Skin epidermis (tissue), 12 donors: Measurements from ENCODE around the gene VMO1.

ENCODE experiments used
- H3K27ac ChIP-seq, 21 experiments: fragments of 200-600 bp; sonication (generic) in 11 of 21; one replicate each; pipeline ENCODE4 v1.5.0; 2020; ENCODE audit warnings: mild to moderate bottlenecking in 3 of 21, inconsistent platforms in 2 of 21, moderate library complexity in 2 of 21
- H3K4me3 ChIP-seq, 7 experiments: fragments of 200-600 bp; sonication (generic) in 2 of 7; one replicate each; pipeline ENCODE4 v1.5.0; 2020; ENCODE audit warnings: inconsistent platforms in 2 of 7, mild to moderate bottlenecking in 2 of 7, moderate library complexity in 1 of 7

VMO1 gene

DNA sequence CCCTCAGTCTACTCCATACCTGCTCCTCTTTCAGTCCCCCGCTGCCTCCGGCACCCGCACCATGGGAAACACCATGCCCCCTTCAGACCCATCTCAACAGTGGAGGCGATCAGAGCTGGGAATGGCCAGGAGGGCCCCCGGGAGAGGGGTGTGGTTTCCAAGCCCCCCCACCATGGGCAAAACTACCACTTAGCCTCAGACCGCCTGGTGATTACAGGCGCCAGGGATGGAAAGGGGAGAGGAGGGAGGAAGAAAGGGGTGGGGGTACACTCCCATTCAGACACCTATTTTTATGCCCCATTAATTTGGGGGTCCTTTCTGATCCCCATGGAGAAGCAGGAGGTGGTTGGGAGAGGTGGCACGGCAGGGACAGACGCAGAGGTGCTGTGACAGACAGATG lies 16.1 kb upstream of the VMO1 start, which contains the start of gene C17orf114:
TSS of gene C17orf114 (minus strand) at position 101 of the 400 bp plus-strand sequence.
- Histone ChIP-seq H3K27ac (no peak within 1 kb of the TSS), H3K4me3 (no peak within 1 kb of the TSS)

DNA sequence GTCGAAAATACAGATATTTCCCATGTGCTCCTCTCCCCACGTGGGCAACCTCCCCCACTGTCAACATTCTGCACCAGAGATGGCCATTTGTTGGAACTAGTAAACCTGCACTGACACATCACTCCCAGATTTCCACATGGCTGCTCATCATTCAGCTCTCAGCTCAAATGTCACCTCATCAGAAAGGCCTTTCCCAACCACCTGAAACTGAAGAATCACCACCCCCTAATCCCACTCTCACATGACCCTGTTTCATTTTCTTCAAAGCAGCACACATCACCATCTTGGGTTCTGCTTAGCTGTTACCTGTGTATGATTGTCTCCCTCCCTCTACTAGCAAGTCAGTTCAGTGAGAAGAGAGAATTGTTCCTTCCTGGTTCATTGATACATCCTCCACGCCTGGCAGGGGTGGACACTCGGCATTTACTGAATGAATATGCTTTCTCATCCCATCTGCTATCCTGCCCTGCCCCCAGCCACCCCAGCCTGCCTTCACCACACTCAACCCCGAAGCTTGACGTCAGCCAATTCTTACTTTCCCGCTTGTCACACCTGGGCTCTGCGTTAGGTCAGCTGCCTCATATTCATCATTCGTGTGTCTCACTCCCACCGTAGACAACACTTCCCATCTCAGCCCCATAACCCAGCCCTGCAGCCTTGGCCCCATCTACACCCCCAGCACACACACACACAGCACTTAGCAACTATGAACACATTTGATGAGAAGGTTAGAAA lies 14.5 kb upstream of the VMO1 start:
- Histone ChIP-seq H3K4me3 (no peak overlapping the region), H3K27ac (no peak overlapping the region)

DNA sequence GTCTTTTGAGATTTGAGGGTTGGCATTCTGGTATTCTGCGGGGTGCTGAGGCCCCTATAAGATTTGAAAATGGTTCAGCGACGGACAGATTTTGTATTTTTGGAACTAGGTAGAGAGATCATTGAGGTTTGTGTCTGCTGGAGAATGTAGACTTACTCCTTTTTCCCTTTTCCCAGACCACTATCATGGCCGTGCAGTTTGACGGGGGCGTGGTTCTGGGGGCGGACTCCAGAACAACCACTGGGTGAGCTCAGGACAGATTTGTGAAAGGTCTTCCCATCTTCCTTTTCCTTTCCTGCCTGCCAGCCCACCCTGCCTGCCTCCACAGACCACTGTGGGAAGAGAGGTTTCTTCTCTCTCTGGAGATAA lies 10.4 kb upstream of the VMO1 start:
- Histone ChIP-seq H3K27ac (peak overlapping the region in 20 of 21 experiments; percentile 76 to 93 (median 88)), H3K4me3 (peak overlapping the region; percentile 62 to 96 (median 83))

DNA sequence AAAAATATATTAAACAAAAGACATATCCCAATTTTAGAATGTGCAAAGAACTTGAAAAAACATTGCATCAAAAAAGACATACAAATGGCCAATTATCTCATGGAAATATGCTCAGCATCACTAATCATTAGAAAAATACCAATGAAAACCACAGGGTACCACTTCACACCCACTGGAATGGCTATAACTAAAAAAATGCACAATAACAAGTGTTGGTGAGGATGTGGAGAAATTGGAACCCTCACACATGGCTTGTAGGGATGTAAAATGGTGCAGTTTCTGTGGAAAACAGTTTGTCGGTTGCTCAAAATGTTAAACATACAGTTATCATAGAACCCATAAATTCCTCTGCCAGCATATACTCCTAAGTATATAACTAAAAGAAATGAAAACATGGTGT lies 9.0 kb upstream of the VMO1 start:
- Histone ChIP-seq H3K27ac (peak overlapping the region in 10 of 21 experiments; percentile 58 to 90 (median 84)), H3K4me3 (peak overlapping the region in 1 of 7 experiments; percentile 83)

DNA sequence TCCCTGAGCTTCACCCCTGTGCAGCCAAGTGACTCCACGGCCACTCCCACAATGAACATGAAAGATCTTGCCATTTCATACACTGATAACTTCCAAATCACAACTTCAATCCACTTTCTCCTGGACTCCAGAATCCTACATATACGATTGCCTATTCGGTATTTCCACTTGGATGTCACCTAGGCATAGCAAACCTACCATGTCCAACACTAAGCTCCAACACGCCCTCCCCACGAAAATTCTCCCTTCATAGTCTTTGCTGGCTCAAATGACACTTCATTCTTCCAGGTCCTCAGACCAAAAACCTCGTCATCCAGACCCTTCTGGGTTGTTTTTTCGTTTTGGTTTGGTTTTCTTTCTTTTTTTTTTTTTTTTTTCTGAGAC lies 4.5 kb upstream of the VMO1 start:
- Histone ChIP-seq H3K27ac (peak overlapping the region in 20 of 21 experiments; percentile 51 to 98 (median 95)), H3K4me3 (peak overlapping the region; percentile 46 to 79 (median 58))

DNA sequence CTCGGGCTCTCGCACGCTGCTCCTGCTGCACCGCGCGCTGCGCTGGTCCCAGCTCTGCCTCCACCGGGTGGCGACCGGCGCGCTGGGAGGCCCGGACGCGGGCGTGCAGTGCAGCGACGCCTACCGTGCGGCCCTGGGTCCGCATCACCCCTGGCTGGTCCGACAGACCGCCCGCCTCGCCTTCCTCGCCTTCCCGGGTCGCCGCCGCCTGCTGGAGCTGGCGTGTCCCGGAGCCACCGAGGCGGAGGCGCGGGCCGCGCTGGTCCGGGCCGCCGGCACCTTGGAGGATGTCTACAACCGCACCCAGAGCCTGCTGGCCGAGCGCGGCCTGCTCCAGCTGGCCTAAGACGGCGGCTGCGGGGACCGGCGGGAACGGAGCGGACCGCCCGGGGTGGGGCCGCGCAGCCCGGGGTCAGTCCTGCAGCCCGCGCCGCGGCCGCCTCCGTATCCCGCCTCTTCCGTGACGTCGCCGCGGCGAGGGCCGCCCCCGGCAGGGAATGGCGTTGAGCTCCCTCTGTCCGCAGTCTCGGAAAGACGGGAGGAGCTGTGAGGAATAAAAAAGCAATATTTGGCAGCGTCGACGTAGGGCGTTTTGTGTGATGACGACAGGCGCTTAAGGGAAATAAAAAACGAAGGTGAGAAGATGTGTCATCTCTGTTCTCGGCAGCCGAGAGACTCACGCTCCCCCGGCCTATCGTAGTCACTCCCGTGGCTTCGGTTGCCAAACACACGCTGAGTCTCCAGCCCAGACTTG lies 4.0 kb upstream of the VMO1 start:
- H3K4me3 ChIP-seq = peak overlapping the region; percentile 46 to 79 (median 58)
- peak overlapping the region; percentile 84 to 98 (median 95) for H3K27ac ChIP-seq

DNA sequence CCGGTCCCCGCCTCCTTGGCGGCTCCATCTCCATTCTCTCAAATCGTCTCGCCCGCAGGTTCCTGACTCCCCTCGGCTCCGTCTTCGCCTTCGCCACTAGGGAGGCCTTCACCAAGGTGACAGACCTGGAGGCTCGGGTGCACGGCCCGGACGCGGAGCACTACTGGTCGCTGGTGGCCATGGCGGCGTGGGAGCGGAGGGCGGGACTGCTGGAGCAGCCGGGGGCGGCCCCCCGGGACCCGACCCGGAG lies 3.5 kb upstream of the VMO1 start:
- H3K27ac ChIP-seq = peak overlapping the region; percentile 49 to 98 (median 95)
- H3K4me3 ChIP-seq = peak overlapping the region; percentile 46 to 79 (median 58)

DNA sequence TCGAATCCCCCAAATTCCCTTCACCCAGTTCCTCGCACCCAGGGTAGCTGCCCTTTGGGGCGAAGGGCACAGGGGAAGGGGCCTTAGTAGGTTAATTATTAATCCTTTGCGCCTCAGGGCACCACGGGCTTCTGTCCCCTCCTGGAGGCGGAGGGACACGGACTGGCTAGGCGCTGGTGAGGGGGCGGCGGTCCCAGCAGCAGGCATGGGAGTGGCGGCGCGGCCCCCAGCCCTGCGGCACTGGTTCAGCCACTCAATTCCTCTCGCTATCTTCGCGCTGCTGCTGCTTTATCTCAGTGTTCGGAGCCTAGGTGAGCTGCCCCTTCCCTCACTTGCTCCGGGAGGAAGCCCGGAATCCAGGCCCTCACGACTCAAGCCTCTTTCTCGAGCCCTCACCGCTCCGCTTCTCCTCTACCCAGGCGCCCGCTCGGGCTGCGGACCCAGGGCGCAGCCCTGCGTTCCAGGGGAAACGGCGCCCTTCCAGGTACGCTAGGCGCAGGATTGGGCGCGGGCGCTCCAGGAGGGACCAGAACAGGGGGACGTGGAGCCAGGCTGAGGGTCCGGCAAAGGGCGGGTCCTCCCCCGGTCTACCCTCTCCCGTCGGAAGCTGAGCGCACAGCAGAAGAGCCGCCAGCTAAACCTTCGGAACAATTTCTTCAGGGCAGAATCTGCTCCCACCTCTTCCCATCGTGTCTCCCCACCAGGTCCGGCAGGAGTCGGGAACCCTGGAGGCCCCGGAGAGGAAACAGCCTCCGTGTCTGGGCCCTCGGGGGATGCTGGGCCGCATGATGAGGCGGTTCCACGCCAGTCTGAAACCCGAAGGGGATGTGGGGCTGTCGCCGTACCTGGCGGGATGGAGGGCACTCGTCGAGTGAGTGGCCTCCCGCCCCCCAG lies 2.9 kb upstream of the VMO1 start, which contains the start of gene GLTPD2:
TSS of gene GLTPD2 (plus strand) at position 158 of the 894 bp plus-strand sequence. CDS start at position 206, 48 bp downstream.
- peak within 1 kb of the TSS; percentile 49 to 98 (median 95) for H3K27ac ChIP-seq
- H3K4me3 ChIP-seq = peak within 1 kb of the TSS; percentile 46 to 79 (median 58)

DNA sequence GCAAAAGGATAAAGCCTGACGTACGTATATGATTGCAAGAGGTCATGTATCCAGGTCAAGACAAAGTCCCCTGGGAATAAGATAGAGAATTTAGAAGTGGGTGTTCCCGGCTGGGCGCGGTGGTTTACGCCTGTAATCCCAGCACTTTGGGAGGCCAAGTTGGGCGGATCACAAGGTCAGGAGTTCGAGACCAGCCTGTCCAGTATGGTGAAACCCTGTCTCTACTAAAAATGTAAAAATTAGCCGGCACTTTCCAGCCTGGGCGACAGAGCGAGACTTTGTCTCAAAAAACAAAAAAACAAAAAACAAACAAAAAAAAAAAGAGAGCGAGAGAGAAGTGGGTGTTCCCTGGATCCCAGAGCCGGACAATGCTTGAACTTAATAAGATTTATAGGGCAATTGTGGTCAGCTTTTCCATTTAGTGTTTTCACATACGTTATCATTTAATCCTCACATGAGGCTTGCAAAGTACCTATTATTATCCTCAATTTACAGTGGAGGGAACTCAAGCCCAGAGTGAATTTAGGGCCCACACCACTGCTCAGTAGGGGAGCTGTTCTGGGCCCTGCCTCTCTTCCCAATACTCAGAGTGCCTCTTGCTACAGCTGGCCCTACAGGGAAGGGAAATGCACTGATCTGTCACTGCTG lies 2.1 kb upstream of the VMO1 start:
- peak overlapping the region in 6 of 7 experiments; percentile 46 to 79 (median 64) for H3K4me3 ChIP-seq
- peak overlapping the region in 12 of 21 experiments; percentile 89 to 98 (median 96) for H3K27ac ChIP-seq

DNA sequence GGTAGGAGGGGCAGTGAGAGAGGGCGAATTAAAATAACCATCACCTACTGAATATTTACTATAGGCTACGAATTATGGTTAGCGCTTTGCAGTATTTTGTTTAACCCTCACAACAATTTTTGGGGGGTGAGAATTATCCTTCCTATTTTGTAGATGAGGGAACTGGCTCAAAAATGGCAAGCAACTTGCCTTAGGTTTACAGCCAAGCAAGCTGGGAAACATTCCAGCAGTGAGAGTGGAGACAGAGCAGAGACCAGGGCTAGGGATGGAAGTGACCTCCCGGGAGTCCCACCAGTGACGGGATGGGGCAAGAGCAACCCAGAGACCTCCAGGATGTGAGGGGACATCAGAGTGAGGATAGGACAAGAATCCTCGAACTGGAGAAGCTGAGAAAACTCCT lies 352 bp upstream of the VMO1 start:
- H3K4me3 ChIP-seq = peak overlapping the region in 1 of 7 experiments; percentile 8
- H3K27ac ChIP-seq = no peak overlapping the region

DNA sequence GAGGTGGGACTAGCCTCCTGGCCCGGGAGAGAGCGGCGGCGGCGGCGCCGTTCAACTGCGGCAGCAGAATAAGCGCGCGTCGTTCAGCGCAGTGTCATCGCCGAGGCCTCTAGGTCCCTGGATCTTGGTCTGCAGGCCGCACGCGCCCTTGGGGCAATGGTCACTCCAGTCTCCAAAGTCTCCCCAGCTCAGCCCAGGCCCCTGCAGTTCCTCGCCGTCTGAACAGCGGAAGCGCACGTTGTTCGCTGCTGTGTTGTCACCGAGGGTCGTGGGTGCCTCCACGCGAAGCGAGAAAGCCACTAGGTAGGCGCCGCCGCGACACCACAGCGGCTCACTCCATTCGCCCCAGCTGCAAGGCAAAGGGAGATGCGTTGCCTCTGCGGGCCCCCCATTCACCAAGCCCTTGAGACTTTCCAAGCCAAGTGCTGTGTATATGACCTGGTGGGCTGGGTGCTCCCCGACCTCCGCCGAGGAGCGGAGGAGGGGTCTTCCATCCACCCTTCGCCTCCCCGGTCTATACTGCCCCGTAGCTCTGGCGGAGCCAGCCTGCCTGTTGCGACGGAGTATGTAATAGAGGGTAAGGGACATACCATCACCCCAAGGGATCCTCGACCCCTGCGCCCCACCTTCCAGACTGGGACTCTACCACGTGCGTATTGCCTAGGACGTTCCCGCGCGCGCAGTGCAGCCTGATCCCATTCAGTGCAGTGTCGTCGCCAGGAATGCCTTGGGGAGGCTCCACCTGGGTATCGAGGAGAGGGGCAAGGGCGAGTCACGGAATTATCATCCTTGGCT lies 656 bp downstream of the VMO1 start:
- H3K27ac ChIP-seq = peak overlapping the region in 1 of 21 experiments; percentile 26
- H3K4me3 ChIP-seq = peak overlapping the region in 1 of 7 experiments; percentile 8

DNA sequence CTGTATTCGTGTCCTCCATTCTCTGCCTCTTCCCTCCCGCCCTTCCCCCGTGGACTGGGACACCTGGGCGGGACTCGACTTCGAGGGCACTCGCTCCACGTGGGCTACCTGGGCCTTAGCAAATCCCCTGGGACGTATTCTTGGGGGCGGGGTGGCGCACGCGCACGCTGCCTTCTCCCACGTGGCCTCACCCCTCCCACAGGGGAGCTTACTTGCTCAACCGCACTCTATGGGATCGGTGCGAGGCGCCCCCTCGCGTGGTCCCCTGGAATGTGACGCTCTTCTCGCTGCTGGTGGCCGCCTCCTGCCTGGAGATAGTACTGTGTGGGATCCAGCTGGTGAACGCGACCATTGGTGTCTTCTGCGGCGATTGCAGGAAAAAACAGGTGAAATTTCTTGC lies 3.5 kb downstream of the VMO1 start:
- H3K4me3 ChIP-seq = no peak overlapping the region

DNA sequence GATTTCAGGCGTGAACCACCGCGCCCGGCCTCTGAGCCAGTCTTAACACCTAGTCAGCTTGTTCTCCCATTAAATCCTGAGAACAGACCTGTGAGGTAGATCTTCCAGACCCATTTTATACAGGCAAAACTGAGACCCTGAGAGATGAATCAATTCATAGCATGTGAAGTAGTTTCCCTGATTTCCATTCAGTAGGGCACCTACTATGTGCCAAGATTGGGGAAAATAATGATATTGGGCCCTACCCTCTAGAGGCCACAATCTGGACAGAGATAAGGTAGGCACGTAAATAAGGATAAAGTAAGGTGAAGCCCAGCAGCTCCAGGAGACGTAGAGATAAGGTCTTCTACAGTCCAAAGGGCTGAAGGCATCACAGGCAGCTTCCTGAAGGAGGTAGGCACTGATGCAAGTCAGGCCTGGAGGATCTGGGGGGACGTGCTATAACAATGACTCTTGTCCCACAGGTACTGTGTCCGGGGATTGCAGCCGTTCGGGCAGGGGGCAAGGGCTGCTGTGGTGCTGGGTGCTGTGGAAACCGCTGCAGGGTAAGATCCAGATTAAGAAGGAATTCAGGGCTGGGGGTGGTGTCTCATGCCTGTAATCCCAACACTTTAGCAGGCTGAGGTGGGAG lies 5.7 kb downstream of the VMO1 start:
- H3K4me3 ChIP-seq = no peak overlapping the region
- H3K27ac ChIP-seq = no peak overlapping the region

More for the DNA sequence above, 3.5 kb downstream of the VMO1 start:
- no peak overlapping the region for H3K27ac ChIP-seq

DNA sequence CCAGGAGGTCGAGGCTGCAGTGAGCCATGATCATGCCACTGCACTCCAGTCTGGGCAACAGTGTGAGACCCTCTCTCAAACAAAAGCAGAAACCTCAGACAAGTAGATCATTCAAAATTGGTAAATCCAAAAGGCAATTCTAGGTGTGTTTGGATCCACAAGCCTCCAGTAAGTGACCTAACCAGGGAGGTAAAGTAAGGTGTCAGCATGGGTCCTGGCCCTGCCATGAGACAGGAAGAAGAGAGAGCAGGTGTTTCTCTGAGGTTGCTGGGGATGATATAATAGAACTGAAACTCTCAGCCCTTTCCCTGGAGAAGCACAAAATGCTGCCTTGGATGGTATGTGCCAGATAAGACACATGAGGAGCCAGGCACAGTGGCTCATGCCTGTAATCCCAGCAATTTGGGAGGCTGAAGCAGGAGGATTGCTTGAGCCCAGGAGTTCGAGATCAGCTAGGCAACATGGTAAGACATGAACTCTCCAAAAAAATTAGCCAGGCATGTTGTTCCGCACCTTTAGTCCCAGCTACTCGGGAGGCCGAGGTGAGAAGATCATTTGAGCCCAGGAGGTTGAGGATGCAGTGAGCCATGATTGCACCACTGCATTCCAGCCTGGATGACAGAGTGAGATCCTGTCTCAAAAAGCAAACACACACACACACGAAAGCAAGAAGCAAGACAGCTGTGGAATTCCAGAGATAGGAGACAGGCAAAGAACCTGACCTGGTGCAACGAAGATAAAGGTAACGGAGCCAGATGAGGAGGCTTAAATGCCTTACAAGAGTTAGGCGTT lies 8.0 kb downstream of the VMO1 start:
- Histone ChIP-seq H3K27ac (no peak overlapping the region), H3K4me3 (no peak overlapping the region)

DNA sequence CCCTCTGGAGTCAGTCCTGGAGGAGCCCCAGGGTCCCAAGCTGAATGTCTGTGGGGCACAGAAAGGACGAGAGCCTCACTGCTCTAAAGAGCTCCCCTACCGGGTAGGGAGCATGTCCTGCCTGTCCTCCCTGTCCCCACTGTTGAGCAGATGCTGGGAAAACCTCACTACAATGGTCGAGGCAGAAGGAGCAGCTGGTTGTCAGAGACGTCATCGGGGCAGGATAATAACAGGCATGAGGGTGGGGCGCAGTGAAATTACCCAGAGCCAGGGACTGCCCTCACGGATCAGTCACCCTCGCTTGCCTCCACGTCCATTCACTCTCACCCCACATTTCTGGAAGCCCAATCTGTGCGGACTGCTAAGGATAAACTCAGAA lies 13.9 kb downstream of the VMO1 start:
- no peak overlapping the region for H3K27ac ChIP-seq
- no peak overlapping the region for H3K4me3 ChIP-seq

DNA sequence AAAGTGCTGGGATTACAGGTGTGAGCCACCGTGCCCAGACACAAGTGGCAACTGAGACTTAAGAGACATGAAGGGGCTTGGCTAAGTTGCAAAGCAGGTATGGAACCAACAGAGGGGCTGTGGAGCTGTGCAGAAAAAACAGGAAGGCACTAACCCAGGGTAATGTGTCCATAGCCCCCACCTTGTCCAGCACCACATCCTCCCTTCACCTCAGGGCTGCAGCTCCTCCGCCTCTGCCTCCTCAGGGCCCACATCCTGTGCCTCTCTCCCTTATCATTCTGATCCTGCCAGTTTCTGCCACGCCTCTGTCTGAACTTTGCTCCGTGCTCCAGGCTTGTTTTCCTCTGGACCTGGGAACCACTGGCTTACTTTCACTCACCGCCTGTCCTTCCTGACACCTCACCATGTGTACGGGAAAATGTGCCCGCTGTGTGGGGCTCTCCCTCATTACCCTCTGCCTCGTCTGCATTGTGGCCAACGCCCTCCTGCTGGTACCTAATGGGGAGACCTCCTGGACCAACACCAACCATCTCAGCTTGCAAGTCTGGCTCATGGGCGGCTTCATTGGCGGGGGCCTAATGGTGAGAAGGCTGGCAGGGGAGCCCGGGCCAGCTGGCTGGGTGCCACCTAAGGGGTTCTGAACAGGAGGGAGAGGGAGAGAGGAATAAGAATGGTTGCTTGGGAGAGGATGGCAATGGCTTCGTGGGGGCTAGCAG lies 14.5 kb downstream of the VMO1 start, which contains the start of gene TM4SF5:
TSS of gene TM4SF5 (plus strand) at position 368 of the 716 bp plus-strand sequence. CDS start at position 405, 37 bp downstream.
- H3K27ac ChIP-seq = no peak within 1 kb of the TSS
- H3K4me3 ChIP-seq = no peak within 1 kb of the TSS

DNA sequence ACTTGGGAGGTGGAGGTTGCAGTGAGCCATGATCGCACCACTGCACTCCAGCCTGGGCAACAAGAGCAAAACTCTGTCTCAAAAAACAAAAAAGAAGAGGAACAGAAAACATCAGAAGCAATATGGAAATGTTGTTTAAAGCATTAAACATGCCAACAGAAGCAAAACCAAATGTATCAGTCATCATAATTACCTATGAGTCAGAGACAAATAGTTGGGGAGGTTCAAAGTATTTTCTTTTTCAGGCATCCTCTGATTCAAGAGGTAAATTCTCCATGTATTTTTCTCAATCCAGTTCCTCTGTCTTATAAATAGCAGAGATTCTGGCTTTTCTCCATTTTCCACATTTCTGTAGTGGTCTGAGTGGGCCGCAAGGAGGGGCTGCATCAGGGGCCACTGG lies 16.5 kb downstream of the VMO1 start:
- peak overlapping the region in 2 of 21 experiments; percentile 22 to 26 for H3K27ac ChIP-seq
- no peak overlapping the region for H3K4me3 ChIP-seq
